NB4 (cell line): Measurements from ENCODE around the gene KRTAP5-9.

Experiments
- MYC ChIP-seq: IDR thresholded peaks from 2 replicates; pipeline ENCODE4 v1.6.1; 2011; ENCODE audit warnings: low read depth, low read length
- POLR2A ChIP-seq: IDR thresholded peaks from 2 replicates; pipeline ENCODE4 v1.6.1; 2011; ENCODE audit warnings: mild to moderate bottlenecking; ENCODE audit not compliant: insufficient read length; ENCODE audit errors: extremely low read depth
- TF ChIP-seq, protein P1 (sequence below): IDR thresholded peaks from one replicate; pipeline ENCODE4 v1.5.1; 2012; ENCODE audit warnings: low read depth, low read length
- TF ChIP-seq, protein P2 (sequence below): IDR thresholded peaks from 2 replicates; pipeline ENCODE4 v1.6.1; 2011; ENCODE audit warnings: low read depth, low read length

DNA sequence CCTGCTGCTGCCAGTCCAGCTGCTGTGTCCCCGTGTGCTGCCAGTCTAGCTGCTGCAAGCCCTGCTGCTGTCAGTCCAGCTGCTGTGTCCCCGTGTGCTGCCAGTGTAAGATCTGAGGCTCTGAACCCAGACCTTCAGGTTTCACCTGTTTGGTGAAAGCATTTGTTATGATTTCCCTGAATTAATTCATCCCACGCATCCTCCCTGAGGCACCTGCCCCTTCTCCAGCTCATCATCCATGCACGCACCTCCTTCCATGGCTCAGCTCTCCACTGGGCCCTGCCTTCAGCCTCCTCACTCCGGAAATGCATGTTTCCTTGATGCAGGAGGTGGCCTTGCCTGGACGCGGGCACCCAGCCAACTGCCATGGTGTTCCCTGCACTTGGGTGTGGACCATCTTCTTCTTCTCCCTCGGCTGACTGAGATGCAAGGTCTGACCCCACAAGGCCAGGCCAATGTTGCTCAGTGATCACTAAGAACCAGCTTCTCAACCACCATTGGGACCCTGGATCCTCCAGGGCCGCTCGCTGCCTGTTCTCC lies 17.9 kb downstream of the KRTAP5-9 start:
- TF ChIP-seq, protein P1, sequence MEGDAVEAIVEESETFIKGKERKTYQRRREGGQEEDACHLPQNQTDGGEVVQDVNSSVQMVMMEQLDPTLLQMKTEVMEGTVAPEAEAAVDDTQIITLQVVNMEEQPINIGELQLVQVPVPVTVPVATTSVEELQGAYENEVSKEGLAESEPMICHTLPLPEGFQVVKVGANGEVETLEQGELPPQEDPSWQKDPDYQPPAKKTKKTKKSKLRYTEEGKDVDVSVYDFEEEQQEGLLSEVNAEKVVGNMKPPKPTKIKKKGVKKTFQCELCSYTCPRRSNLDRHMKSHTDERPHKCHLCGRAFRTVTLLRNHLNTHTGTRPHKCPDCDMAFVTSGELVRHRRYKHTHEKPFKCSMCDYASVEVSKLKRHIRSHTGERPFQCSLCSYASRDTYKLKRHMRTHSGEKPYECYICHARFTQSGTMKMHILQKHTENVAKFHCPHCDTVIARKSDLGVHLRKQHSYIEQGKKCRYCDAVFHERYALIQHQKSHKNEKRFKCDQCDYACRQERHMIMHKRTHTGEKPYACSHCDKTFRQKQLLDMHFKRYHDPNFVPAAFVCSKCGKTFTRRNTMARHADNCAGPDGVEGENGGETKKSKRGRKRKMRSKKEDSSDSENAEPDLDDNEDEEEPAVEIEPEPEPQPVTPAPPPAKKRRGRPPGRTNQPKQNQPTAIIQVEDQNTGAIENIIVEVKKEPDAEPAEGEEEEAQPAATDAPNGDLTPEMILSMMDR = no peak
- TF ChIP-seq POLR2A (no peak), MYC (no peak)
- TF ChIP-seq, protein P2, sequence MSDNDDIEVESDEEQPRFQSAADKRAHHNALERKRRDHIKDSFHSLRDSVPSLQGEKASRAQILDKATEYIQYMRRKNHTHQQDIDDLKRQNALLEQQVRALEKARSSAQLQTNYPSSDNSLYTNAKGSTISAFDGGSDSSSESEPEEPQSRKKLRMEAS = no peak
